Measurements from ENCODE around the gene OAT.
"Not testable (repeated sequence)": the region's sequence is repeated elsewhere in the genome, so short reads cannot be mapped to it uniquely, and the experiment has no call there.

OAT gene

DNA sequence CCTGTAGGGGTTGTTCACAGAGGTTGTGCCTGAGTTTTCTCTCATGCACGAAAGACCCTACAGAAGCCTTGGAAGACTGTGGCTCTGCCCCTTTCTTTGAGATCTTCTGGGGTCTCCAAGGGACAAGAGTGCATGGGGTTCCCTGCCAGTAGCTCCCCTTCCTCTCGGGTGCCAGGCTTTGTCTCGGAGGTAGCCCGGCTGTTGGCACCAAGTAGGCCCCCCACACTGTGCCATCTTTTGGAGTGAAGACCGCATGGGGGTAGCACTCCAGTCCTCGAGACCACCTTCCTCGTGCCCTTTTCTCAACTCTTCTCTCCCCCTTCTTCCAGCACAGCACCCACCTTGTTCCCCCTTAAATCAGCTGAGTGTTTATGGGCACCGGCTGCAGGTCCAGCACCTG, 41.6 kb downstream of the OAT start:
- TF ChIP-seq JUND (IDR thresholded peaks at IDR 0.05; ENCODE audit: low read depth) = no peak
- no peak for DNase-seq (ENCODE audit: low read depth in 1 of 2, low spot score in 1 of 2)
- in situ Hi-C loops (cut with HindIII; ENCODE audit: low pct_unique_long_range_greater_than_20kb, low sequenced_read_pairs) = no loop called here

DNA sequence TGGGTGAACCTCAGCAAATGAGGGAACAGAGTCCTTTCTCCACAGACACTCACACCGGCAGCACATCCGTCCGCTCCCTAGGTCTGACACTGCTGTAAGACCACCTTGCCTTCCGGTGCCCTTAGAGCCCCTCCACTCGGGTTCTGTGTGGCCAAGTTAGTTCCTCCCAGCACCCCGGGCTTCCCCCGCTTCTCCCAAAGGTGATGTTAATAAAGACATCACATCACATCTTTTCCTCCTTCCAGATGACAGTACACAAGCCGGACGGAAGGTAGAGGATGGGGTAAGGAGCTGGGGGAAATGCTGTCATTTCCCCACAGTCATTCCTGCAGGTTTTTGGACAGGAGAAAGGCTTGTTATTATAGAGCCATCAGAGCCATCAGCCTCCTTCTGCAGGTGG, 42.3 kb downstream of the OAT start:
- in situ Hi-C loops (cut with HindIII; ENCODE audit: low pct_unique_long_range_greater_than_20kb, low sequenced_read_pairs) = no loop called here
- TF ChIP-seq JUND (IDR thresholded peaks at IDR 0.05; ENCODE audit: low read depth) = no peak

DNA sequence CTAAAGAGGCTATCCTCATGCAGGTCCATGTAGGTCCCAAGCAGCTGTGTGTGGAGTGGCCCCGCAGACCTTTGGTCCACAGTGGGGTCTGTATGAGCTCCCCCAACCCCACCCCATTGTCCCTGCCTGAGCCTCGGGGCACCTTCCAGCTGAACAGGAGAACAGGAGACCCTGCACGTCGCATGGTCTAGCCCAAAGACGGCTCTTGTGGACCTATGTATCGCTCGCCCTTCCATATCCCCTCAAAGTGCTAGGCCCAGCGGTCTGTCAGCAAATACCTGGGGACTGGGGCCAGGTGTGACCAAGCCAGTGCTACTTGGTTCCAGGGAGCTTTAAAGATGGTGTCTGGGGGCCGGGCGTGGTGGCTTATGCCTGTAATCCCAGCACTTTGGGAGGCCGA, 43.0 kb downstream of the OAT start:
- in situ Hi-C loops (cut with HindIII; ENCODE audit: low pct_unique_long_range_greater_than_20kb, low sequenced_read_pairs) = no loop called here
- DNase-seq (ENCODE audit: low read depth in 1 of 2, low spot score in 1 of 2) = no peak
- TF ChIP-seq JUND (IDR thresholded peaks at IDR 0.05; ENCODE audit: low read depth) = no peak

More for the DNA sequence above, 42.3 kb downstream of the OAT start:
- no peak for DNase-seq (ENCODE audit: low read depth in 1 of 2, low spot score in 1 of 2)

DNA sequence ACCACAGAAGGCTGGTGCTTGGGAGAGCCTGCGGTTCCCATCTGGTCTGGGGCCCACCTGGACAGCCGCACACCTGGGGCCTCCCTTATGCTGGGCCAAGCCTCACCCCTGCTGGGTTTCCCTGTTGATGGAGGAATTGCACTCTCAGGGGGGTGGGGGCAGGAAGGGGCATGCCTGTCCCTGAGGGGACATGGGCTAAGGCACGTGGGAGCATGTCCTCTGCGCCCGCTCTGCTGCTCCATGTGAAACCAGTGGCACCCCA, 43.4 kb downstream of the OAT start:
- TF ChIP-seq JUND (IDR thresholded peaks at IDR 0.05; ENCODE audit: low read depth) = no peak
- no peak for DNase-seq (ENCODE audit: low read depth in 1 of 2, low spot score in 1 of 2)
- in situ Hi-C loops (cut with HindIII; ENCODE audit: low pct_unique_long_range_greater_than_20kb, low sequenced_read_pairs) = no loop called here

DNA sequence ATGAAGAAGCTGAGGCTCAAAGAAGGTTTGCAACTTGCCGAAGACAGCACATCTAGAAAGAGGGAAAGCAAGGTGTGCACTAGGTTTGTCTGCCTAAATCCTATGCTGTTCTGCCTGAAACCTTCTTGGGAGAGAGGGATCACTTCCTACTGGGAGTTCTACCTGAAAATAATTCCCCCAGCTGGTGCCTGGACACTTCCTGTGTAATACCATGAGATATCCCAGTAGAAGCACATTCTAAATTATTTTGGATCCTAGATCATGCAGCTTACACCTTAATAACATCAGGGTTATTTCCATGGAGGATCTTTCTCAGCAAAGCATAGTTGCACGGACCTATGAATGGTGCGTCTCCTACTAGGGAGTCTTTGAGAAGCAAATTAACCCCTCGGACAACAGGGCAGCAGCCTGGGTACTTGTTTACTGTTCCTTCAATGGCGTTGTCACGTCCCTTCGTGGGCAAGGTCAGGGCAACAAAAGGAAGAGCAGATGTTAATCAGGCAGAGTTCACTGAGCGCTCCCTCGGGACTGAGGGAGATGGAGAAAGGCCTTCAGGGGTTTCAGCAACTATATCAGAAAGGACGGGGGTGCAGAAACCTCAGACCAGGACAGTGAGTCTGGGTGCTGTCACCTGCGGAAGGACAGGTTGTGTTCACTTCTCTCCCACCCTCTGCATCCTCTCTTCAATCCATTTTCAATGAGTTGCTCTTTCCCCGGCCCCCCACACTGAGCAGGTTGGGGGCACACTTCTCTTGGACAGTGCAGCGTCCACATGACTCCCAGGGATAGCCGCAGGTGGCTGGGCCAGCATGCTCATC, 44.0 kb downstream of the OAT start:
- DNase-seq (ENCODE audit: low read depth in 1 of 2, low spot score in 1 of 2) = no peak
- in situ Hi-C loops (cut with HindIII; ENCODE audit: low pct_unique_long_range_greater_than_20kb, low sequenced_read_pairs) = no loop called here
- no peak for TF ChIP-seq JUND (IDR thresholded peaks at IDR 0.05; ENCODE audit: low read depth)

DNA sequence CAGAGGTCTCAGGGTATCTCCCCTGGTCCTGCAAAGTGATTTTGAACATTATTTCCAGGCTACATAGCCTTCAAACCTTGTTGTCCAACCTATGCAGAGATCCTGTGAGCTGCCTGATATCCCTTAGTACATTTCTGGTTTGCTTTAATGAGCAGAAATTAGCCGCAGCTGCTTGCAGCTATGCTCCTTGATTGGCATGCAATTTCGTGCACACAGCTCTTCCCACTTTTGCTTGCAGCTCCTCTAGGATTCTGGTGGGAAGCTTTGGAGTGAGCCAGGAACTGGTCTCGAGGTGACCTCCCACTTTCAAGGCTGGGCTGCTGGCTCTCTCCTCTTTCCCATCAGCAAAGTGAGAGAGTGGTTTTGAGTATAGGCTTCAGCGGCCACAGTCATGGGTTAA, 45.8 kb downstream of the OAT start:
- in situ Hi-C loops (cut with HindIII; ENCODE audit: low pct_unique_long_range_greater_than_20kb, low sequenced_read_pairs) = no loop called here
- TF ChIP-seq JUND (IDR thresholded peaks at IDR 0.05; ENCODE audit: low read depth) = no peak
- DNase-seq (ENCODE audit: low read depth in 1 of 2, low spot score in 1 of 2) = no peak

DNA sequence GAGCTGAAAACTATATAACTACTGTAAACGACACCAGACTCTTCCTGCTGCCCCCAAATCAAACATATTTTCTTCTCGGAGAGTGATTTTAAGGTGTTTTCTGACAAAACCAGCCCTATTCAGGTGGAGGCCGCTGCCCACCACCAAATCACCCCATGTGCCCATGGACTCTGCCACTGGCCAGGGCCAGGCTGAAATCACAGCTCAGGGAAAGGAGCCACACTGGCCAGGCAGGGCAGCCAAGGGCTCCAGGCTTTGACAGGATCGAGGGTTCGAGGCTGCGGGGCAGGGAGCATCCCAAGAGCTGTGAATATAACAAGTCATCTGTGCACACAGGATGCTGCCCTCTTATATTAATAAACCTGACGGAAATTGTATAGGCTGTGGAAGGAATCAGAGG, 48.3 kb downstream of the OAT start:
- DNase-seq (ENCODE audit: low read depth in 1 of 2, low spot score in 1 of 2) = no peak
- TF ChIP-seq JUND (IDR thresholded peaks at IDR 0.05; ENCODE audit: low read depth) = no peak
- in situ Hi-C loops (cut with HindIII; ENCODE audit: low pct_unique_long_range_greater_than_20kb, low sequenced_read_pairs) = no loop called here

DNA sequence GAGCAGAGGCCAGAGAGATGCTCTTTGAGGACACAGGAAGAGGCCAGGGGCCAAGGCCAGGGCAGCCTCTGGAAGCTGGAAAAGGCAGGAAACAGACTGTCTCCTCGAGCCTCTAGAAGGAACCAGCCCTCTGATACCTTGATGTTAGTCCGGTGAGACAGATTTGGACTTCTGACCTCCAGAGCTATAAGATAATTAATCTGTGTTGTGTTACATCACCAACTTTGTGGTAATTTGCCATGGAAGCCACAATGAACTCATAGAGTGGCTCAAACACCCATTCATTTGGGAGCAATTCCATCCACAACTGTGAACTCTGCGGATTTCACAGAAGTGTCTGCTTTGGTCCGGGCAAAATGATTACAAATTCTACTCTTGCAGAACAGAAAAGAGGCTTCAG, 48.7 kb downstream of the OAT start:
- no peak for TF ChIP-seq JUND (IDR thresholded peaks at IDR 0.05; ENCODE audit: low read depth)
- in situ Hi-C loops (cut with HindIII; ENCODE audit: low pct_unique_long_range_greater_than_20kb, low sequenced_read_pairs) = no loop called here
- no peak for DNase-seq (ENCODE audit: low read depth in 1 of 2, low spot score in 1 of 2)

DNA sequence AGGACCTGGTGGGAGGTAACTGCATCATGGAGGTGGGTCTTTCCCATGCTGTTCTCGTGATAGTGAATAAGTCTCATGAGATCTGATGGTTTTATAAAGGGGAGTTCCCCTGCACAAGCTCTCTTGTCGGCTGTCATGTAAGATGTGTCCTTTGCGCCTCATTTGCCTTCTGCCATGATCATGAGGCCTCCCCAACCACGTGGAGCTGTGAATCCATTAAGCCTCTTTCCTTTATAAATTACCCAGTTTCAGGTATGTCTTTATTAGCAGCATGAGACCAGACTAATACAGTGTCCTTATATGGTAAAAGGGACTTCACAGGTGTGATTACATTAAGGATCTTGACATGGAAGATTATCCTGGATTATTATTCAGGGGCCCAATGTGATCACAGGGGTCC, 49.2 kb downstream of the OAT start:
- in situ Hi-C loops (cut with HindIII; ENCODE audit: low pct_unique_long_range_greater_than_20kb, low sequenced_read_pairs); DNase-seq (ENCODE audit: low read depth in 1 of 2, low spot score in 1 of 2): not testable (repeated sequence)

DNA sequence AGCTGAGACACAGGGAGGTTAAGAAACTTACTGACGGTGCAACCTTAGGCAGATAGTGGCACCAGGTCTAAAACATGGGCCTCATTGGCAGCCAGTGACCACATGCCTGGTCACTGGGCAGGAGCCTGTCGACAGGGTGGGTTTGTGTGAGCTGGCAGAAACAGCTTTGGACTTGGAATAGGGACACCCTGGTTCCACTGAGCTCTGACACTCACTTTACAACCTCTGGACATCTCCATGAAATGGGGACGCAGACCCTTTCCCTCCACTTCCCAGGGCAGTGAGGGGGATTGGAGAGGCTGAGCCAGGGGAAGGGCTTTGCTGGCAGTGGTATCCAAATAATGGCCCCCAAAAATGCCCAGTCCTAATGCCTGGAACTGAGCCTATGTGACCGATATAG, 49.7 kb downstream of the OAT start:
- no peak for DNase-seq (ENCODE audit: low read depth in 1 of 2, low spot score in 1 of 2)
- in situ Hi-C loops (cut with HindIII; ENCODE audit: low pct_unique_long_range_greater_than_20kb, low sequenced_read_pairs) = no loop called here
- no peak for TF ChIP-seq JUND (IDR thresholded peaks at IDR 0.05; ENCODE audit: low read depth)

DNA sequence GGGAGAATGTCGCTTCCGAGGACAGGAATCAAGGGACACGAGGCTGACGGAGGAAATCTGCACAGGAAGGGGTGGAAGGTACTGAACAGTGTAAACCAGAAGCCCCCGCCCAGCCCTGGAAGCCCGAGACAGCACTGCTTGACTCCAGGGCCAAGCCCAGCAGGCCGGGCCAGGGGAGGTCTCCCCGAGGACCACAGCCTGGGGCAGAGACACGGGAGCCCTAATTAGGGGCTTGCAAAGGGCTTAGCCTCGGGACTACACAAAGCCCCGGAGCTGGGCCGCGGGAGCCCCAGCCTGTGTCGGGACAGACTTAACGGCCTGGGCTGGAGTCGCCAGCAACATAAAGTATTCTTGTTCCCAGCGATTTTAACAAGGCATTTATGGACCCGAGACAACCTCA, 50.8 kb downstream of the OAT start:
- in situ Hi-C loops (cut with HindIII; ENCODE audit: low pct_unique_long_range_greater_than_20kb, low sequenced_read_pairs) = no loop called here
- no peak for TF ChIP-seq JUND (IDR thresholded peaks at IDR 0.05; ENCODE audit: low read depth)
- no peak for DNase-seq (ENCODE audit: low read depth in 1 of 2, low spot score in 1 of 2)

DNA sequence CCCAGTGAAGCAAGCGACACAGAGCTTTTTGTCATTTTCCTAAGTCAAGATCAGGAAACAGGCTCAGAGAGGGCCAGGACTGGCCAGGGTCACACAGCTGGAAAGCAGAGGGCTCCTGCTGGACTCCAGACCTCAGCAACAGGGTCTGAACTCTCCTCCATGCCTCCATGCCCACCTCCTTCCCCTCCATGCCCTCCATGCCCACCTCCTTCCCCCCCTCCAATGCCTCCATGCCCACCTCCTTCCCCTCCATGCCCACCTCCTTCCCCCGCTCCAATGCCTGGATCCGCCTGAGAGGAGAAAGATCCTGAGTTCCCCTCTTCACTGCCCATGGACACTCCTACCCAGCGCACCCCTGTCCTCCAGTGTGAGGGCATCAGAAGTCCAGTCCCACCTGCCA, 51.3 kb downstream of the OAT start:
- DNase-seq (ENCODE audit: low read depth in 1 of 2, low spot score in 1 of 2) = no peak
- no peak for TF ChIP-seq JUND (IDR thresholded peaks at IDR 0.05; ENCODE audit: low read depth)
- in situ Hi-C loops (cut with HindIII; ENCODE audit: low pct_unique_long_range_greater_than_20kb, low sequenced_read_pairs) = no loop called here

DNA sequence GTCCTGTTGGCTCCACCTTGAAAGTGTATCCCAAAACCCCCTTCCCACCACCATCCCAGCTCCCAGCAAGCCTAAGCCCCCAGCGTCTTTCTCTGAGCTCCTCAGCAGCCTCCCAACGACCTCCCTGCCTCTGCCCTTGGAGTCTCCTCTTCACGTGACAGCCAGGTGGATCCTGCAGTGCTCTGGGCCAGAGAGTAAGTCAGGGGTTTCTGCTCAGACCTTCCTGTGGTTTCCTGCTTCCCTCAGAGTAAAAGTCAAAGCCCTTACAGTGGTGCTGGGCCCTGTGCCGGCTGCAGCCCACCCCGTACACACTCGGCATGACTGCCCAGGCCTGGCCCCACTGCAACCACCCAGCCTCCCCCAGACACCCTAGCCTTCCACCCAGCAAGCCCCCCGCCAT, 51.9 kb downstream of the OAT start:
- no peak for TF ChIP-seq JUND (IDR thresholded peaks at IDR 0.05; ENCODE audit: low read depth)
- in situ Hi-C loops (cut with HindIII; ENCODE audit: low pct_unique_long_range_greater_than_20kb, low sequenced_read_pairs) = no loop called here
- DNase-seq (ENCODE audit: low read depth in 1 of 2, low spot score in 1 of 2) = no peak

DNA sequence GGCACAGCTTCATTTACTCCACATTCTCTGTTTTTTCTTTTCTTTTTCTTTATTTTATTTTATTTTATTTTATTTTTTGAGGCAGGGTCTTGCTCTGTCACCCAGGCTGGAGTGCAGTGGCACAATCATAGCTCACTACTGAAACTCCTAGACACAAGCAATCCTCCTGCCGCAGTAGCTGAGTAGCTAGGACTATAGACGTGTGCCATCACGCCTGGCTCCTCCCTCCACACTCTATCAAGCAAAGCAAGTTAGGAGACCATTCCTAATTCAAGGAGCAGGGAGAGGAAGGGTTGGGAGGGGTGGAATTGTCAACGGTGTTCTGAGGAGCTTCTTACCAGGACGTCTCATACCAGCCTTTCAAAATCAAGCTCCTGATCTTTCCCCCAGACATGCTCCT, 52.4 kb downstream of the OAT start:
- DNase-seq (ENCODE audit: low read depth in 1 of 2, low spot score in 1 of 2) = no peak
- no peak for TF ChIP-seq JUND (IDR thresholded peaks at IDR 0.05; ENCODE audit: low read depth)
- in situ Hi-C loops (cut with HindIII; ENCODE audit: low pct_unique_long_range_greater_than_20kb, low sequenced_read_pairs) = no loop called here
